Parathyroid adenoma (tissue), 2 donors: ENCODE results near the gene CD300H.

Experiments used
- H2AFZ ChIP-seq: fragments of 300-600 bp; sonication (generic); one replicate; pipeline ENCODE4 v1.7.0; 2017; ENCODE audit warnings: antibody characterized with exemption, mild to moderate bottlenecking
- H3K27ac ChIP-seq: fragments of 300-600 bp; sonication (generic); one replicate; pipeline ENCODE4 v1.7.0; 2017
- H3K27me3 ChIP-seq: fragments of 300-600 bp; sonication (generic); one replicate; pipeline ENCODE4 v1.7.0; 2017; ENCODE audit warnings: low read length; ENCODE audit not compliant: control insufficient read depth, insufficient read depth
- H3K36me3 ChIP-seq: fragments of 300-600 bp; sonication (generic); one replicate; pipeline ENCODE4 v1.7.0; 2017; ENCODE audit warnings: low read length; ENCODE audit not compliant: control insufficient read depth, insufficient read depth
- H3K4me1 ChIP-seq: fragments of 300-600 bp; sonication (generic); one replicate; pipeline ENCODE4 v1.7.0; 2017; ENCODE audit warnings: control low read depth
- H3K4me2 ChIP-seq: fragments of 300-600 bp; sonication (generic); one replicate; pipeline ENCODE4 v1.7.0; 2017; ENCODE audit warnings: low read length
- H3K4me3 ChIP-seq: fragments of 300-600 bp; sonication (generic); one replicate; pipeline ENCODE4 v1.7.0; 2017; ENCODE audit warnings: low read depth, low read length
- H3K79me2 ChIP-seq: fragments of 300-600 bp; sonication (generic); one replicate; pipeline ENCODE4 v1.7.0; 2017; ENCODE audit warnings: control low read depth
- H3K9ac ChIP-seq: fragments of 300-600 bp; sonication (generic); one replicate; pipeline ENCODE4 v1.7.0; 2017; ENCODE audit warnings: mild to moderate bottlenecking
- H3K9me3 ChIP-seq: fragments of 300-600 bp; sonication (generic); one replicate; pipeline ENCODE4 v1.7.0; 2017; ENCODE audit warnings: low read length; ENCODE audit not compliant: control insufficient read depth
- TF ChIP-seq, protein P1 (sequence below): fragments of 300-600 bp; sonication (generic); IDR thresholded peaks from one replicate; pipeline ENCODE4 v1.7.0; 2017; ENCODE audit warnings: antibody characterized with exemption, mild to moderate bottlenecking
- donor health status: primary hyperparathyroidism.

Gene CD300H

DNA sequence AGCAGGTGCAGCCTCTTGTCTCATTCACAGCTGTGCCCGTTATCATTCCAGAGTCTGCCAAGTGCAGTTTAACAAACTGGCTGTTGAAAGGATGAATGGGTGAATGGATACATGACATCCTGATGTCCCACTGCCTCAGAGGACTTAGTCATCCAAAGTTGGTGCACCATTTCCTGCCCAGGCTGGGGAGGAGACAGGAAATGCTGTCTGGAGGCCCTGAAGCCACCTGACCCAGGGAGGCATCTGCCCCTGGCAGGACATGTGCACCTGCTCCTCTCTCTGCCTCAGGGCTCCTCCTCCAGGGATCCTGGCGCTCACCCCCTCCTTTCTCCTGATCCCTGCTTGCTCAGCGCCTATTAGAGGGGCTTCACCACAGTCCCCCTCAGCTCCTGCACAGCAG lies 19.6 kb downstream of the CD300H start:
- Histone ChIP-seq H3K4me2 (no peak overlapping the region), H3K4me1 (no peaks in the 10 kb centered on the region), H3K27me3 (no peaks in the 10 kb centered on the region), H3K79me2 (no peaks in the 10 kb centered on the region), H3K4me3 (no peak overlapping the region), H3K9me3 (no peaks in the 10 kb centered on the region), H3K36me3 (no peaks in the 10 kb centered on the region), H2AFZ (no peak overlapping the region), H3K9ac (no peak overlapping the region), H3K27ac (no peak overlapping the region)
- TF ChIP-seq, protein P1, sequence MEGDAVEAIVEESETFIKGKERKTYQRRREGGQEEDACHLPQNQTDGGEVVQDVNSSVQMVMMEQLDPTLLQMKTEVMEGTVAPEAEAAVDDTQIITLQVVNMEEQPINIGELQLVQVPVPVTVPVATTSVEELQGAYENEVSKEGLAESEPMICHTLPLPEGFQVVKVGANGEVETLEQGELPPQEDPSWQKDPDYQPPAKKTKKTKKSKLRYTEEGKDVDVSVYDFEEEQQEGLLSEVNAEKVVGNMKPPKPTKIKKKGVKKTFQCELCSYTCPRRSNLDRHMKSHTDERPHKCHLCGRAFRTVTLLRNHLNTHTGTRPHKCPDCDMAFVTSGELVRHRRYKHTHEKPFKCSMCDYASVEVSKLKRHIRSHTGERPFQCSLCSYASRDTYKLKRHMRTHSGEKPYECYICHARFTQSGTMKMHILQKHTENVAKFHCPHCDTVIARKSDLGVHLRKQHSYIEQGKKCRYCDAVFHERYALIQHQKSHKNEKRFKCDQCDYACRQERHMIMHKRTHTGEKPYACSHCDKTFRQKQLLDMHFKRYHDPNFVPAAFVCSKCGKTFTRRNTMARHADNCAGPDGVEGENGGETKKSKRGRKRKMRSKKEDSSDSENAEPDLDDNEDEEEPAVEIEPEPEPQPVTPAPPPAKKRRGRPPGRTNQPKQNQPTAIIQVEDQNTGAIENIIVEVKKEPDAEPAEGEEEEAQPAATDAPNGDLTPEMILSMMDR: no peak

DNA sequence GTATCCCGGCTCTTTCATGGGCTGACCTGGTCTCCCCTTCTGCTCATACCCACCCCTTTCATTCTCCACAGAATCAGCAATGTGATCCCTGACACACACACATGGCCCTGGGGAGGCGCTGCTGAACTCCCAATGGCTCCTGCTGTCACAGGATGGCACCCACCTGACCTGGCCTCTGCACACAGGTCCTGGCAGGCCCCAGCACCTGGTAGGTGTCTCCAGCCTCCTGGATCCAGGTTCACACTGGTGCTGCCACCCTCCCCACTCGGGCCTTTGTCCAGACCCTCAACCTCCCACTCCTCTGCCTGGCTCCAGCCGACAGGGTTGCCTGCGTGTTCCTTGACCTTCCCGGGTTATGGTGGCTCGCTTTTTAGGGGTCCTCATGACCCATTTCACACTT lies 20.0 kb downstream of the CD300H start:
- Histone ChIP-seq H3K27ac (no peak overlapping the region), H3K27me3 (no peaks in the 10 kb centered on the region), H3K36me3 (no peaks in the 10 kb centered on the region), H3K9me3 (no peaks in the 10 kb centered on the region), H3K4me2 (no peak overlapping the region), H3K79me2 (no peaks in the 10 kb centered on the region), H3K4me3 (no peak overlapping the region), H3K4me1 (no peaks in the 10 kb centered on the region), H3K9ac (no peak overlapping the region), H2AFZ (no peak overlapping the region)
- TF ChIP-seq, protein P1: no peak

DNA sequence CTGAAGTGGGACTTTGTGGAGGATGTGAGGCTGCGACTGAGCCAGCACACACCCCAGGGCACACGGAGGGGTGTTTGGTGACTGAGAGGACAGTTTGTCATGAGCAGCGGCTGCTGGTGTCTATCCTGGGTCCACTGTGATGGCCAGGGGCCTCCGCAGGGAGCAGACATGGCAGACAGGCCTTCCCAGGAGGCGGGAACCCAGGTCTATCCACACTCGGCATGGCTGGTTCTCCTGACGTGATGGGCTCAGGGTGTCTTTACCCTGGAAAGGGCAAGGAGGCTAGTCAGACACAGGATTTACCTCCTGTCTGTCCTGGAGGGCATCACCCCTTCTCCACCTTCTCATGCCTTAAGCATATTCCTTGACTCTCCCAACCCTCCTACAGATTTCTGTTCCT lies 20.7 kb downstream of the CD300H start:
- TF ChIP-seq, protein P1: no peak
- Histone ChIP-seq H3K36me3 (no peaks in the 10 kb centered on the region), H3K9ac (no peak overlapping the region), H3K79me2 (no peaks in the 10 kb centered on the region), H3K4me2 (no peak overlapping the region), H3K27me3 (no peaks in the 10 kb centered on the region), H3K4me3 (no peak overlapping the region), H3K9me3 (no peaks in the 10 kb centered on the region), H3K27ac (no peak overlapping the region), H3K4me1 (no peaks in the 10 kb centered on the region), H2AFZ (no peak overlapping the region)

DNA sequence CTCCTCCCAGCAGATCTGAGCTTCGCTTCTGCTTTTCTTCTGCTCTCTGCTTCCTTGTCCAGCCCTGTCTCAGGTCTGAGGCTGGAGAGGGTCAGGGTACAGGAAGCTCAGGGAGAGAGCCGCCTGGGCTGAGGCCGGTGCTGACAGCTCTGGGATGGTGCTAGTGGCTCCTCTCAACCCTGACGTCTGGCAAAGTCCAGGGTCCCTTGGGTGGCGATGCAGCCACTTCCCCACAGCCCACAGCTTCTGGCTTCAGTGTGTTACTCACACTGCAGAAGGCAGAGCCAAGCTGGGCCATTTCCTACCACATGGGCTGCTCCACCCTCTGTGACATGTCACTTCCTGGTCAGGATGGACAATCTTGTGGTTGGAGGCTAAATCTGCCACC lies 21.5 kb downstream of the CD300H start, which contains the start of gene CD300C:
Gene CD300C (minus strand): TSS at position 273 of the 388 bp plus-strand sequence. CDS start 333 bp downstream, outside the sequence.
- Histone ChIP-seq H3K27ac (no peak within 1 kb of the TSS), H3K4me1 (no peaks in the 10 kb centered on the region), H3K4me3 (no peak within 1 kb of the TSS), H3K4me2 (no peak within 1 kb of the TSS), H3K27me3 (no peaks in the 10 kb centered on the region), H2AFZ (no peak within 1 kb of the TSS), H3K9me3 (no peaks in the 10 kb centered on the region), H3K36me3 (no peaks in the 10 kb centered on the region), H3K9ac (no peak within 1 kb of the TSS), H3K79me2 (no peaks in the 10 kb centered on the region)
- TF ChIP-seq, protein P1: no peak

DNA sequence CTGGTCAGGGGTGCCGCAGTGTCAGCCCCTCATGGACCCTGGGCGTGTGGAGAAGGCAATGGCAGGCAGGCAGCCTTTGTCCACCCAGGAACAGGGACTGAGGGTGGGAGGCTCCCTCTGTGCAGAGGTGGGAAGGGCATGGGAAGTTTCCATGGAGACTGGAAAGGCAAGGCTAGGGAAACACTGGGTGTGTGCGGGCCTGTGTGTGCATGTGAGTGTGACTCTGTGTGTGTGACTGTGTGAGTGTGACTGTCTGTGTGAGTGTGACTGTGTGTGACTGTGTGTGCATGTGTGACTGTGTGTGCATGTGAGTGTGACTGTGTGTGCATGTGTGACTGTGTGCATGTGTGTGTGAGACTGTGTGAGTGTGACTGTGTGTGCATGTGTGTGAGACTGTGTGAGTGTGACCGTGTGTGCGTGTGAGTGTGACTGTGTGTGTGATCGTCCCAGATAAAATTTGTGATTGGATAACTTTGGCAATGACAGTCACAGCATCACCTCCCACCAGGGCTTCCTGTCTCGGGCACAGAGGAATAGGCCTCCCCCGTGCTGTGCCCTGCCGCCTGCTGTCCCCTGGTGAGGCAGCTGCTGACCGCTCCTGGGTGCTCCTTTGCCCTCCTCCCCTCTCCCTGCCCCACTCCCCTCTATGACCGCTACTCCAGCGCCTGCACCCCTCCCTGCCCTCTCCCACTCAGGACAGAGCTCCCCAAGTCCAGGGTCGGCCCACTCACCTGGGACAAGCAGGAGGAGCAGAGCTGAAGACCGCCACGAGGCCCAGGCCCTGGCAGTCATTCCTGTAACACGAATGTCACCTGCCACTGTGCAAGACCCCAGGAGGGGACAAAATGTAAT lies 22.1 kb downstream of the CD300H start:
- Histone ChIP-seq H3K27me3 (no peaks in the 10 kb centered on the region), H3K79me2 (no peaks in the 10 kb centered on the region), H3K4me2 (no peak overlapping the region), H2AFZ (no peak overlapping the region), H3K36me3 (no peaks in the 10 kb centered on the region), H3K27ac (no peak overlapping the region), H3K4me3 (no peak overlapping the region), H3K9ac (no peak overlapping the region), H3K4me1 (no peaks in the 10 kb centered on the region), H3K9me3 (no peaks in the 10 kb centered on the region)
- TF ChIP-seq, protein P1: no peak
